GM18867 (cell line): ENCODE measurements around the gene ZBTB18.
"Not testable (repeated sequence)": the region's sequence is repeated elsewhere in the genome, so short reads cannot be mapped to it uniquely, and the experiment has no call there.

Experiments
- ATAC-seq: cut with Tn5 transposase; IDR thresholded peaks from one replicate; pipeline ENCODE4 v1.9.1; 2021; ENCODE audit warnings: mild to moderate bottlenecking, moderate library complexity; ENCODE audit not compliant: unreplicated experiment

The ZBTB18 gene

DNA sequence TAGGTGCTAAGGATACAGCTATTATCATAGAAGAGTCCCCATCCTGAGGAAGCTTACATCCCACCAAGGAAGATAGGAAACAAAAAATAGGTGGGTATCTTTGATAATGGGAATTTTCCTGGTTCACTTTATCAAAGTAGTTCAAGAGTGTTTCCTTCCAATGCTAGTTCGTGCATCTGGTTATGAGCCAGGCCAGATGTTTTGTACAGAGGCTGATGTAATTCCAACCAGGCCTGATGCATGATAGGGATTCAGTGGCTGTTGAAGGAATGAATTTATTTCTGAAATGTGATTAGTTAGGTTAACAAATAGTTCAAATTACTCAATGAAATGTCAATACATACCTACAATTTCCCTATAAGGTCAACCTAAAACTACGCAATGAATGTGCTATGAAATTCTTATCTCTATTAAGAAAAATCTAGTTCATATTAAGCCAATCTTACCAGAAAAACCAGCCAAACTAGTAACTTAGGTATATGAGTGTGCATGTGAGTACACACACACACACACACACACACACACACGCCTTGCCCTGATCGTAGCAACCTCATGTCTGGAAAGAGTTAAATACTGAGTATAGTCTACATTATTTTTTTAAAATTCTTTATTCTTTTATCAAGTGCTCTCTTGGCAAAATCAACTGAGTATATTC, 9.5 kb upstream of the ZBTB18 start:
- ATAC-seq, result no peak

DNA sequence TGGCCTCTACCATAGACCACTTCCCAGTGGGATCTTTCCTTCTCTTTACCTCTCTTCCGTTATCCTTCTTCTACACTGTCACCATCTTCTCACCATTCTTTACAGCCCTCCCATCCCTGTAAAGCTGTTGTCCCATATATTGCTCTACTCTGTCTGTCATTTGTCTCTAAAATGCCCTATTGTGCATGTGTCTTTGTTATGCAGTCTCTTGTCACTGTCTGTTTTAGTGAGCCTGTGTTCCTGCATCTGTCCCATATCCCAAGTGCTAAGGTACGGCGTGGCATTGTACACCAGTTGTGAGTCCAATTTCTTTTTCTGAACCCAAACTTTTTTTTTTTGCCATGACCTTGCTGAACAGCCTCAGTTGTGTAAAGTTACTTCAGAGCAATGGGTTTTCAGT, 8.8 kb upstream of the ZBTB18 start:
- no peak for ATAC-seq

DNA sequence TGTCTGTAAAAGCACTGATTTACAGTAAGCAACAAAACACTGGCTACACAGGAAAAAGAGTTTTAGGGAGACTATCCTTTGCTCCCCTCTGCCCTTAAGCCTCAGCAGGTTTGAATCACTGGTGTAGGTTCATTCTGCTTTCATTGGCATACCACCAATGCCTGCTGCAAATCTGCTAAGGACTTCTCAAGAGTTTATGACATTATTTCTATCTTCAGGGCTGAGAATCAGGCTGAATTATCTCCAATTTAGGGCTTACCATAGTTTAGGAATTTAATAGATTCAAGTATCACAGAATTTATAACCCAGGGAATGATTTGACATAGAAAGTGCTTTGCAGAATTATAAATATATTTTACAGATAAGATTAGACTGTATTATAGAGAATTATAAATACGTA, 6.7 kb upstream of the ZBTB18 start:
- no peak for ATAC-seq

DNA sequence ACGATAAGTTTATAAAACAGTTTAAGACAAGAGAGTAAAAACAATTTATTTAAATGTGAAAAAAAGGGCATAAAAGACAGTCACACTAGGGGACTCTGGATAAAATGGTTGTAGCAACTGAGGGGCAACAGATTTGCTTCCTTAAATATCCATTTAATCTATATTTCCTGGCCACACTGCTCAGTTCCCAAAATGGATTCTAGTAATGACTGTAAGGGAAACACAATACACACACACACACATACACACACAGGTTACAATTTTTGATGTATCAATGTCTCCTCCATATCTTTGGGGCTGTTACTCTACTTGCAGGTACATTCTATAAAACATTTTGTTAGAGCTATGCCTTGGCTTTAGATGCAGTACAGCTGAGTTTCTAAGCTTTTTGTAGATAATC, 4.8 kb upstream of the ZBTB18 start:
- not testable (repeated sequence) for ATAC-seq

DNA sequence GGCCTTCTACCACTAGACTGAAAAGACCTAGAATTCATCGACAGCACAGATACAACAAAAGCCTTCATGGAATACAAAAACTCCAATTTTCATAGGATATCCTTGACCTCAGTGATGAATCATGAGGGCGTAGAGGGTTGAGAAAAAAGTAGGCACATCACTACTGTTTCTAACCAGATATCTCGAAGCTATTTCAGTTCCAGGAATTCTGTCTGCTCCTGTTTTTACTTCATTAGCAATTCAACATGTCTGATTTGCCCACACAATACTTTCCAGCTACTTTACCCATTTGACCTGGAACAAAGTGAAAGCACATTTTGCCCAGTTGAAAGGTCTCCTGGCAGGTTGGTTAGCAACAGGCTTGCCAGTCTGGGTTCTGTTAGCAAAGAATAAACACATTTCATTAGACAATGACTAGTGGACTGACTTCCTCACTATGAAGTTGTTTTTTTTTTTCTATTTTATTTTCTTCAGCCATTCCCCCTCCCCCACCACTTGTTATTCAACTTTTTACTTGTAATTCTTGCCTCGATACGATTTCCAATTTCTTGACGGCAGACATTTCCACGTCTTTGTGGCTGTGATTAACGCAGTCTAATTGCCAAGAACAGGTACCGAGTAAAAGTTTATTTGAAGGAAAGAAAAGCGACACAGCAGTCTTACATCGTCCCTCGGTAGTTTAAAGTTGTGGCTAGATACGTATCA, 4.0 kb upstream of the ZBTB18 start:
- no peak for ATAC-seq

DNA sequence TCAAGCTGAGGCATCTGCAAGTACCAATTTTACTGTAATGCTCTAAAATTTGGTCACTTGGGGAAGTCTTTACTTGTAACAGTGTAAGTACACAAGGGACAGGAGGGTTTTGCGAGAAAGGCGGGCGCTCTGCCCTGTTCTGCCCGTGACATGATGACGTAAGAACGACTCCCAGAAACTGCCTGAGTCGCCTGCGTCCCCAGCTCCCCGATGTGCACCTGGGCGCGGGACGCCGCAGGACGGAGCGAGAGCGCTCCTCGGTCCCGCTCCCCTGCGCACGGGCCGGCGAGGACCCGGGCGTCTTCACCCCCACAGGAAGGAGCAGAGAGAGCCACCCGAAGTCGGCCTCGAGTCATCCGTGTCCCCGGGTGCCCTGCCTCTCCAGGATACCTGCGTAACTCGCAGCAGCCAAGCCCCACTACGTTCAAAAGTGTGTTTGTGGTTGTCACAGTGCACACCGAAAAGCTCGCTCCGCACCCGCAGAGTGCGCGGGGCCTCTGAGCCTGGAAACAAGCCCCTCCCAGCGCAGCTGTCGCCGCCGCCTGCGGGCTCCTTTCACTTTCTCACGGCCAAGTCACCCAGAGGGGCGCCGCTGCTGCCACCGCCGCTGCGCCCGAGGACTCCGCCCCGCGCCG, 3.3 kb upstream of the ZBTB18 start:
- peak; percentile 69 for ATAC-seq

DNA sequence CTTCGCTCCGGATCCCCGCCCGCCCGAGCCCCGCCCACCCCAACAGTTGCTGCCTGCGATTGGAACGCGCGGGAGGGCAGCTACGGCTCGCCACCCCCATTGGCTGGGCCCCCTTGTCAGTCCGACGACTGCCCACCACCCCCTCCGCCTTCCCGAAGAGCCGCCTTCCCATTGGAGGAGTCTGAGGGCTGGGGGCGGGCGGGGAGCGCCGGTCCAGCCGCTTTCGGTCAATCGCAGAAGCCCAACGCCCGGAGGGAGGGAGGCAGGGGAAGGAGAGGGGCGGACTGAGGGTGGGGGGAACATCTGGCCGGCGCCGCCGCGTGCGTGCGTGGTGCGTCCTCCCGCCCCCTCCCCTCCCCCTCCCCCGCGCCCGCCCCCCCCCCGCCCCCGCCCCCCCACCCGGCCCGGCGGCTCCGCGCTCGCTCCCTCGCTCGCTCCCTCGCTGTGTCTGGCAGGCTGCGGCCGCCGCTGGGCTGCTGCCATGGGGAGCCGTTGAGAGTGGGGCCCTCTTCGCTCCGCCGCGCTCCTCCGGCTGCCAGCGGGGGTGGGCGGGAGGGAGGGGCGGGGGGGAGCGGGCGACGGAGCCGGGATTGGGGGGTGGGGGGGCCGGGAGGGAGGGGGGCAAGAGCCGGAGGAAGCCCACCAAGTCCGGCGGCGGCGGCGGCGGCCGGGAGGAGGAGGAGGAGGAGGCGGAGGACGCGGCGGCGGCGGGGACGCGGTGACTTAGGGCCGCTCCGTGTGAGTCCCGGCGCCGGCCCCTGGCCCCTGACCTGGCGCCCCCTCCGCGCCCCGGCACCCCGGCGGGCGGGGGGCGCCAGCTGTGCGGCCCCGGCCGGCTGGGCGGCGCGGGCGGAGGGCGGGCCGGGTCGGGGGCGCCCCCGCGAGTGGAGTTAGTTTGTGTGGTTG, 2.6 kb upstream of the ZBTB18 start:
- peak; percentile 78 for ATAC-seq

DNA sequence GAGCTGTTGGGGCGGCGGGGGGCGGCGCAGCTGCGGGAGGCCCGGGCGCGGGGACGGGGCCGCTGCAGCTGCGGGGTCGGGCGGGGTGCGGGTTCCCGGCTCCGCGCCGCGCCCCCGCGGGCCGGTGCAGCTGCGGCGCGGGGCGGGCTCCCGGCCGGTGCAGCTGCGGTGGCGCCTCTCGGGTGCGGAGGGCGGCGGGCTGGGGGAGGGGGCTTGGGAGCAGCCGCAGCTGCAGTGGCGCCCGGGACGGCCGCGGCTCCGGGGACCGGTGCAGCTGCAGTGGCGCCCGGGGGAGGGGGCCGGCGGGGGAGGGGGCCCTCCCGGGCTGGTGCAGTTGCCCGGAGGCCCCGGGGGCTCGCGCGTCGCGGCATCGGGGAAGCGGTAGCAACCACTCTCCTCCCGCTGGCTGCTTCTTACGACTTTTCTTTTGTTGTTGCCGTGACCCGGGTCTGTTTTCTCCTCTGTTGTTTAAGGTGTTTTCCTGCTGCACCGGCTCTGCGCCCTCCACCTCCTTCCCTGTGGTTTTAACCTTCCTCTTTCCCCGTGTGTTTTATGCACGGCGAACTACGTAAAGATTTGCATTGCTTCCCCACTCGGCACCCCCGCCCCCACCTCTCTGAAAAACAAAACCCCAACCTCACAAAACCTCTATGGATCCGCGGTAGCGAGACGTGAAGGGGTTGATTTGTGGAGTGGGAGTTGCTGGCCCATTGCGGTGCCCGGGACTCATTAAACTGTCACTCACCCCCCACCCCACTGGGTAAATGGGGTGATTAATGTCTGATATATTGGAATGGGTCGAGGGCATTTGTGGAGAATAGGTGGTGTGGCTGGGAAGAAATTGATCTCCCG, 1.7 kb upstream of the ZBTB18 start:
- no peak for ATAC-seq

DNA sequence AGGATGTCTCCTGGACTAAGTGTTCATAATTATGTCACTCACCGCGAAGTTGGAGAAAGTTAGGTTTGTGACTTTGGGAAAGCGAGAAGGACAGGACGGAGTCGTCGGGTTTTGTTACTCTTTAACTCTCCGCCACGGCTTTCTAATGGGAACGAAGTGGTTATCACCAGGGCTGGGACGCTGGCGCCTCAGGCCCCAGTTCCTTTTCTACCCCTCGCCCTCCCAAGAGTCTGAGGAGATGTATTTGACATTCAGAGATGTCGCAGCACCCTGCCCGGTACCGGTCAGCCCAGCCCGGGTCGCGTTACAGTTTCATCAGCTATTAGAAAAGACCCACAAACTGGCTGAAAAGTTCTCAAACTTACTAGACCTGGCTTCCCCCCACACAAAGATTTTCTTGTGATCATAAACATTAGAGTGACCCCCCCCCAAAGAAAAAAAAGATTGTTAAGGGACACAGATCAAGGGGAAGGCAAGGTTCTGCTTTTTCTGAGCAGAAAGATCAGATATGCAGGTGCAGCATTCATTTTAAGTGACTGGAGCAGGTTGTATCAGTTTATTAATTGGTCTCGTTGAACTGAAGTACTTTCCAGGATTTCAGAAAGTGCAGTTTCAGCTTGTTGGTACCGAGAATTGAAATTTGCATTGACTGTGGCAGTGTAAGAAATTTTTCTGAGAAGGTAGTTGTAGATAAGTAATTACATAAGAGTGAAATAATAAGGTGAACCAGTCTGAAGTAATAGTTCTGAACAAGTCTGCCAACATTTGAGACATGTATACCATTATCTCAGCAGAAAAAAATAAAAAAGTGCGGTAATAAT, 859 bp upstream of the ZBTB18 start:
- no peak for ATAC-seq

DNA sequence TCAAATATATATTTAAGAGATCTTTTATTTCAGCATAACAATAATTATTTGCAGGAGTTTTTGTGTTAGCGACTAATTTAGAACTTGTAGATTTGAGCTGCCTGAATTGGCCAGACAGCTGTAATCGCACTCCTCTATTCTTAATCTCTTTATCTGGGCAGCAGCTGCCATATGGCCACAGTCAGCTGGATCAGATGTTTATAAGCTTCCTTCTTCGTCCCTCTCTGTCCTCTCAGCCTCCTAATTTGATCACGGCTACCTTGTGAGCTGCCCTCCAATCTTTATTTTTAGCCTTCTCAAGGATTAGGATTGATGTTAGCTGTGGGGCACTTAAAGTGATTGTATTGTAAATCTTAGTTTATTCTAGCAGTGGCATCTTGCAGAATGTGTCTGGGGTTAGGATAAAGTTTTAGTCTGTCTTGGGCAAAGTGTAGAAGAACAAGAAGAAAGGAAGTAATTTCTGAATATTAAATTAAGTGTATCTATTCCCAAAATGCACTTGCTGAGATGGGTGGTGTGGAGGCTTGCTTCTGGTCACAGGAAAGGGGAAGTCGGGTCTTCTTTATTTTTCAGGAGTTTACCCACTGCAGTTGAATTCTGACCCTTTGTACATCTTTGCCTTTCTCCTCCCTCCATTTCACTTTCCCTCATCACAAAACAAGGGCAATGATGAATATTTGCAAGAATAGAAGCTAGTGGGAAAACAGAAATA, 1.1 kb downstream of the ZBTB18 start:
- ATAC-seq, result no peak

DNA sequence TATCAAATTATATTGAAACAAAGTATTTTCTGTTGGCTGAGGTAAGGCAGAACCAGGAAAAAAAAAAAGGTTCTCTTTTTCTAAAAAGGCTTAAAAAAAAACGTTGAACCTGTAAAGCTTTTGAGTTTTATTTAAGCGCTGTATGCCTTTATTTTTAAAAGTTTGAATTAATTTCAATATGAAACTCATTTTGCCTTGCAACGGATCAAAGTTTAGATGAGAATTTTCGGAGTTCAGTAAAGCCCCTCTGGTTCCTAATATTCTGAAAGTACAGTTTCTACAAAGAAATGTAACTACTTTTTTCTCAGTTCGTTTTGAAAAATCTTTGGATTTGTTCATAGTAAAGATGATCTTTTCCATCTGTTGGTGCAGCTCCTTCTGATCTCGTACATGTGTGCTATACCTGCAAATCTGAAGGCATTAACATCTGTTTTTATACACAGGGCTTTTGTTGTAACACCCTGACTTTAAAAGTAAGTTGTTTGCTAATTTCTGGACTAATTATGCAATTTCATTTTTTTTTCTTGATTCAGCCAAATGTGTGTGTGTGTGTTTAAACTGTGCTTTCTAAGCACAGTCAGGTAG, 1.7 kb downstream of the ZBTB18 start:
- ATAC-seq, result no peak

DNA sequence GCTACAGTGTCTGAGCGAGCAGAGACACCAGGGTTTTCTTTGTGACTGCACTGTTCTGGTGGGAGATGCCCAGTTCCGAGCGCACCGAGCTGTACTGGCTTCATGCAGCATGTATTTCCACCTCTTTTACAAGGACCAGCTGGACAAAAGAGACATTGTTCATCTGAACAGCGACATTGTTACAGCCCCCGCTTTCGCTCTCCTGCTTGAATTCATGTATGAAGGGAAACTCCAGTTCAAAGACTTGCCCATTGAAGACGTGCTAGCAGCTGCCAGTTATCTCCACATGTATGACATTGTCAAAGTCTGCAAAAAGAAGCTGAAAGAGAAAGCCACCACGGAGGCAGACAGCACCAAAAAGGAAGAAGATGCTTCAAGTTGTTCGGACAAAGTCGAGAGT, 2.7 kb downstream of the ZBTB18 start:
- no peak for ATAC-seq

DNA sequence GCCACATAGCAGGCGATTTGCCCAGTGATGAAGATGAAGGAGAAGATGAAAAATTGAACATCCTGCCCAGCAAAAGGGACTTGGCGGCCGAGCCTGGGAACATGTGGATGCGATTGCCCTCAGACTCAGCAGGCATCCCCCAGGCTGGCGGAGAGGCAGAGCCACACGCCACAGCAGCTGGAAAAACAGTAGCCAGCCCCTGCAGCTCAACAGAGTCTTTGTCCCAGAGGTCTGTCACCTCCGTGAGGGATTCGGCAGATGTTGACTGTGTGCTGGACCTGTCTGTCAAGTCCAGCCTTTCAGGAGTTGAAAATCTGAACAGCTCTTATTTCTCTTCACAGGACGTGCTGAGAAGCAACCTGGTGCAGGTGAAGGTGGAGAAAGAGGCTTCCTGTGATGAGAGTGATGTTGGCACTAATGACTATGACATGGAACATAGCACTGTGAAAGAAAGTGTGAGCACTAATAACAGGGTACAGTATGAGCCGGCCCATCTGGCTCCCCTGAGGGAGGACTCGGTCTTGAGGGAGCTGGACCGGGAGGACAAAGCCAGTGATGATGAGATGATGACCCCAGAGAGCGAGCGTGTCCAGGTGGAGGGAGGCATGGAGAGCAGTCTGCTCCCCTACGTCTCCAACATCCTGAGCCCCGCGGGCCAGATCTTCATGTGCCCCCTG, 3.3 kb downstream of the ZBTB18 start:
- ATAC-seq, result no peak

DNA sequence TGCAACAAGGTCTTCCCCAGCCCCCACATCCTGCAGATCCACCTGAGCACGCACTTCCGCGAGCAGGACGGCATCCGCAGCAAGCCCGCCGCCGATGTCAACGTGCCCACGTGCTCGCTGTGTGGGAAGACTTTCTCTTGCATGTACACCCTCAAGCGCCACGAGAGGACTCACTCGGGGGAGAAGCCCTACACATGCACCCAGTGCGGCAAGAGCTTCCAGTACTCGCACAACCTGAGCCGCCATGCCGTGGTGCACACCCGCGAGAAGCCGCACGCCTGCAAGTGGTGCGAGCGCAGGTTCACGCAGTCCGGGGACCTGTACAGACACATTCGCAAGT, 3.8 kb downstream of the ZBTB18 start:
- ATAC-seq, result no peak

DNA sequence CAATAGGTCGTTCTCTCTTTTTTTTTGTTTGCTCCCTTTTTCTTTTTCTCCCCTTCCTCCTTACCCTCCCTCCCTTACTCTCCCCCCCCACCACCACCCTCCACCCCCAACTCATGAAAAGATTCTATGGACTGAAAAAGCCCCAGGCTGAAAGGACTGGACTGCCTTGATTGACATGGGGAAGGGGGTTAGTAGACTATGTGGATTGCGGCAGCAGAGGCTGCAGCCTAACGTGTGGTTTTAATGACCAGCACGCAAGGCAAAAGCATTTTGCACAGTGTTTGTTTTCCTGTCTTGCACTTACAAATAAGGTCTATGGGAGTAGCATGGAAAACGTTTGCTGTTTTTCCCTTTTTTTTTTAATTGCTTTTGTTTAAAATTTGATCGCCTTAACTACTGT, 5.5 kb downstream of the ZBTB18 start:
- no peak for ATAC-seq

DNA sequence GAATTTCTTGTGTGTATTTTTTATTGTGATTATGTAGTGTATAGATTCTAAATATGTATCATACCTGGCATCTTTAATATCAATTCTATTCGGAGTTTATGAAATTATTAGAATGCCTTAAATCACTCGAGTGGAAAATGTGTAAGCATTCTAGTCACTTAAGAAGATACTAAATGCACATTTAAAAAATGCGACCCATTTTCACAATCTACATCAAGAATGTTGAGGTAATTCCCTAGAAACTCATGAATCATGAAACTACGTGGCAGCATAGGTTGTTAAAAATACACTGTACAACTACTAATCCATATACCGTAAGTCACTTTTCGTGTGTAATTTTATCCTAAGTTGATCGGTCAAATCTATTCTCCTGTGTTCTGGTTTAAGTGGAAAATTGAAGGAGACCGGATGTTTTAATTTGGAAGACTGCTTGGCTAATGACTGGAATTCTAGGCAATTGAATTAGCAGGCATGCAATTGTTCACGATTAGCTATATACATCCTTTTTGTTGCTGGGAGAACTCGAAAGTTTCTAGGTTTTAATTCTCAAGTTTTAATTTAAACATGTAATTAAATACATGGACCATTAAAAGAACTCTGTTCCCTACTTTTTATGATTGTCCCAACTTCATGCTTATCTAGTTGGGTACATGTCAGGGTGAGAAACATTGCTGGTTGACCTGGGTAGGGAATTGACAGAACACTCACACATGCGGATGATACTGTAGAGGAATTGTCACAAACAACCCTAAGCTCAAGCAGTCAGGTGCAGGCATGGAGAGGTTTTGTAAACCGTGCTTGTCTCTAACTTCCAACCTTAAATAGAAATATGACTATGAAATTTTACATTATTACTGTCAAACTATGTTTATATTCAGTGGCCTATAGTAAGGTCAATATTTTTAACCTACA, 6.6 kb downstream of the ZBTB18 start:
- no peak for ATAC-seq

DNA sequence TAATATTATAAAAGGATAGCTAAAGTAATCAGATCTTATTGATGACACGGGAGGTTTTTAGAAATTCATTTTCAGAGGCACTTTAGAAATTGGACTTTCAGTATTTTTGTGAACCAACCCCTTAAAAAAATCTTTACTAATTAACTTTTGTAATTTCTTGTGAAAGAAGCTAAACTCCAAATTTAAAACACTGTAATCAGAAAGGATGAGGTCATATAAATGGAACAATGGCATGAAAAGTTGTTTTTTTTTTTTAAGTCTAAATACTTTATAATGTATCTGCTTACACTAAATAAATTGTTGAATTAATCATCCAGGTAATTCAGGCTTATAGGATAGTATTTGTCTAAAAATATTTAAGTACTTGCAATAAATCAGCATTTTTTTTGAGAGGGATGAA, 9.0 kb downstream of the ZBTB18 start:
- no peak for ATAC-seq
